ENCODE measurements around the gene TEKTIP1.
"Not testable (repeated sequence)": the region's sequence is repeated elsewhere in the genome, so short reads cannot be mapped to it uniquely, and the experiment has no call there.

The TEKTIP1 gene

GRCh38 chr19:3523361-3524077, 15.5 kb upstream of the TEKTIP1 start:
- DNase-seq (ENCODE audit: low read depth, low spot score), result no peak

- no peak for DNase-seq (ENCODE audit: low read depth, low spot score)
Measured at GRCh38 chr19:3524078-3524842, 14.7 kb upstream of the TEKTIP1 start.

DNA sequence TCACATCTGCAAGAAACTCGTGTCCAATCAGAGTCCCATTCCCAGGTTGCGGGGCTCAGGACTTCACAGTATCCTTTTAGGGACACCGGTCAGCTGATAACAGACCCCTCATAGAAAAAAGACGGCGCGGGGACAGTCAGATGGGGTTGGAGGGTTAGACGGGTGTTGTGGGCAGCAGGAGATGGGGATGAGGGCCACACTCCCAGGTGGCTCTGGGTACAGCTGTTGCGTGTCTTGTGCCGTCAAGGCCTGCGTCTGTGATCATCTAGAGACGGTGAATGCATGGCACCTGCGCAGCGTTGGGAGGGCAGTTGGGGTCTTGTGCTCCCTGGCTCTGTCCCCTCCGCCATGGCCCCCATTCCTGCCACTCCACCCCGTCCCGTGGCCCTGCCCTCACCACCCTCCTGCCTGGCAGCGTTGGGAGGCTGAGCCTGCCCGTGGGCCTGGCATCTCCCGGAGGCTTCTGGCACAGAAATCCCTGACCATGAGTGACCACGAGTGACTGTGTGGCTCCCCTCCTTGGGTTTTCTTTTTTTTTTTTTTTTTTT, 14.0 kb upstream of the TEKTIP1 start:
- no peak for DNase-seq (ENCODE audit: low read depth, low spot score)

GRCh38 chr19:3526507-3527237, 12.3 kb upstream of the TEKTIP1 start:
- DNase-seq (ENCODE audit: low read depth, low spot score), result no peak

DNA sequence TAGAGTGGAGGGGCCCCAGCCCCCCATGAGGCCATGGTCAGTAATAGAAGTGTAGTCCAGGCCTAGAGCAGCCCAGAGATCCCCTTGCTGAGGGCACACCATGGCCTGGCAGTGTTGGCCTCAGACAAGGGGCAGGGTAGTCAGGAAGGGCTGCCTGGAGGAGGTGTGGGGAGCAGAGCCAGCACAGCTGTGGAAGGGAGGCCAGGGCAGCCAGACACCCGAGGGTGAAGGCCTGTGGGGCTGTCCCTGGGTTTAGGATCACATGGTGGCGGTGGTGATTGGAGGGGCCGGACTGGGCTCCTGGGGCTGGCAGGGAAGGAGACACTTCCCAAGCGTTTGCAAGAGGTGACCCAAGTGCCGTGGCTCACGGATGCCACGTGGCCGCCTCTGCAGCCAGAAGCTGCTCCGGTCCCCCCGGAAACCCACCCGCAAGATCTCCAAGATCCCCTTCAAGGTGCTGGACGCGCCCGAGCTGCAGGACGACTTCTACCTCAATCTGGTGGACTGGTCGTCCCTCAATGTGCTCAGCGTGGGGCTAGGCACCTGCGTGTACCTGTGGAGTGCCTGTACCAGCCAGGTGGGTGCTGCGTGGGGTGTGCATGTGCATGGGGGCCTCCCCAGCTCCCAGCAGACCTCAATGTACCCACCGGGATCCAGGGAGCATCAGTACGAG, 11.6 kb upstream of the TEKTIP1 start:
- no peak for DNase-seq (ENCODE audit: low read depth, low spot score)

DNA sequence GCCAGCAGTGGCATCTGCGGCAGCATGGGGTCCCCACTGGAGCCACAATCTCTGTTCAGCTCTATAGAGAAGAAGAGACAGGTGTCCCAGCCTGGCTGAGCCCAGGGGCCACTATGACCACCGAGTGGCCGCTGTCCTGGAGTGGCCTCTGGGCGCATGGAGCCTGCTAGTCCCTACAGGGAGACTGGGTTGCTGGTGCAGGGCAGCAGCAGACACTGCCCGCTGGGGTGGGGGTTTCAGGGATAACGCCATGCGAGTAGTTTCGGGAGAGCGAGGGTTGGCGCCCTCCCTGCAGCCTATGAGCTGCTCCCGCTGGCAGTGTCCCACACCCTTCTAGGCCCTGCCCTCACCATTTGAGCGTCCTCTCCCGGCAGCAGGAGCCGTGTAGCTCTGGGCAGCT, 10.9 kb upstream of the TEKTIP1 start:
- no peak for DNase-seq (ENCODE audit: low read depth, low spot score)

DNA sequence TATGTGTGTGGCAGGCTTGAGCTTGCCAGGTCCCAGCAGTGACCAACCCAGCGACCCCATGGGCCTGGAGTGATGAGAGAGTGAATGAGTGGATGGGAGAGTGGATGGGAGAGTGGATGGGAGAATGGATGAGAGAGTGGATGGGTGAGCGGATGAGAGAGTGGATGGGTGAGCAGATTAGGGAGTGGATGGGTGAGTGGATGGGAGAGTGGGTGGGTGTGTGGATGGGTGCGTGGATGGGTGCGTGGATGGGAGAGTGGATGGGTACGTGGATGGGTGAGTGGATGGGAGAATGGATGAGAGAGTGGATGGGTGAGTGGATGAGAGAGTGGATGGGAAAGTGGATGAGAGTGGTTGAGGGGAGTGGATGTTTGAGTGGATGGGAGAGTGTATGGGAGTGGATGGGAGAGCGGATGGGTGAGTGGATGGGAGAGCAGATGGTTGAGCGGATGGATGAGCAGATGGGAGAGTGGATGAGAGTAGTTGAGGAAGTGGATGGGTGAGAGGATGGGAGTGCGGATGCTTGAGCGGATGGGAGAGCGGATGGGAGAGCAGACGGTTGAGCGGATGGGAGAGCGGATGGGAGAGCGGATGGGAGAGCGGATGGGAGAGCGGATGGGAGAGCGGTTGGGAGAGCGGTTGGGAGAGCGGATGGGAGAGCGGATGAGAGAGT, 10.3 kb upstream of the TEKTIP1 start:
- no peak for DNase-seq (ENCODE audit: low read depth, low spot score)

- DNase-seq (ENCODE audit: low read depth, low spot score), result not testable (repeated sequence)
Measured at GRCh38 chr19:3529299-3529698, 9.7 kb upstream of the TEKTIP1 start.

DNA sequence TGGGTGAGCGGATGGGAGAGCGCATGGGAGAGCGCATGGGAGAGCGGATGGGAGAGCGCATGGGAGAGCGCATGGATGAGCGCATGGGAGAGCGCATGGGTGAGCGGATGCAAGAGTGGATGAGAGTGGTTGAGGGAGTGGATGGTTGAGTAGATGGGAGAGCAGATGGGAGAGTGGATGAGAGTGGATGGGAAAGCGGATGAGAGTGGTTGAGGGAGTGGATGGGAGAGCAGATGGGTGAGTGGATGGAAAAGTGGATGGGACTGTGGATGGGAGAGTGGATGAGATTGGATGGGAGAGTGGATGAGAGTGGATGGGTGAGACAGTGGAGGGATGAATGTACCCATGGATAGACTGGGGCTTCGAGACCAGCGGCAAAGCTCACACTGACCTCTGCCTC, 8.6 kb upstream of the TEKTIP1 start:
- DNase-seq (ENCODE audit: low read depth, low spot score), result no peak

DNA sequence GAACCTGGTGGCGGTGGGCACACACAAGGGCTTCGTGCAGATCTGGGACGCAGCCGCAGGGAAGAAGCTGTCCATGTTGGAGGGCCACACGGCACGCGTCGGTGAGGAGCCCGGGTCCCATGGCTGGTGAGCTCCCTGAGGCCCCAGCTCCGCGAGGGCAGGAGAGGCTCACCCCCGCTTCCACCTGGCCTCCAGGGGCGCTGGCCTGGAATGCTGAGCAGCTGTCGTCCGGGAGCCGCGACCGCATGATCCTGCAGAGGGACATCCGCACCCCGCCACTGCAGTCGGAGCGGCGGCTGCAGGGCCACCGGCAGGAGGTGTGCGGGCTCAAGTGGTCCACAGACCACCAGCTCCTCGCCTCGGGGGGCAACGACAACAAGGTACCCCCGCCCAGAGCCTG, 7.3 kb upstream of the TEKTIP1 start:
- DNase-seq (ENCODE audit: low read depth, low spot score), result no peak

DNA sequence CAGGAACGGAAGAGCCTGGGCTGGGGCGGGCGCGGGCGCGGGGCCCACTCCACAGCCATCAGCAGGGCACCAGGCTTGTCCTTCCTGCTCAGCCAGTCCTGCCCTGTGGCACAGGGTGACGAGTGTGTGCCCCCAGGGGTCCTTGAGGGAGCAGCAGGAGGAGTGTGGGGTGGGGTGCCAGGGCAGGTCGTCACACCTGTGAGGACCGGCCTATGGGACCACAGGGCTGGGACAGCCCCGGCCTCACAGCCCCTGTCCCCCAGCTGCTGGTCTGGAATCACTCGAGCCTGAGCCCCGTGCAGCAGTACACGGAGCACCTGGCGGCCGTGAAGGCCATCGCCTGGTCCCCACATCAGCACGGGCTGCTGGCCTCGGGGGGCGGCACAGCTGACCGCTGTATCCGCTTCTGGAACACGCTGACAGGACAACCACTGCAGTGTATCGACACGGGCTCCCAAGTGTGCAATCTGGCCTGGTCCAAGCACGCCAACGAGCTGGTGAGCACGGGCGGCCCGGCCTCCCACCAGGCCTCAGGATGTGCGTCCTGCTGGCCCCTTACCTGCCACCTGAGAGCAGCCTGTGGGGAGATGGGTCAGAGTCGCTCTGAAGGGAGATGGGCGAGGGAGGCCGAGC, 6.7 kb upstream of the TEKTIP1 start:
- DNase-seq (ENCODE audit: low read depth, low spot score), result no peak

DNA sequence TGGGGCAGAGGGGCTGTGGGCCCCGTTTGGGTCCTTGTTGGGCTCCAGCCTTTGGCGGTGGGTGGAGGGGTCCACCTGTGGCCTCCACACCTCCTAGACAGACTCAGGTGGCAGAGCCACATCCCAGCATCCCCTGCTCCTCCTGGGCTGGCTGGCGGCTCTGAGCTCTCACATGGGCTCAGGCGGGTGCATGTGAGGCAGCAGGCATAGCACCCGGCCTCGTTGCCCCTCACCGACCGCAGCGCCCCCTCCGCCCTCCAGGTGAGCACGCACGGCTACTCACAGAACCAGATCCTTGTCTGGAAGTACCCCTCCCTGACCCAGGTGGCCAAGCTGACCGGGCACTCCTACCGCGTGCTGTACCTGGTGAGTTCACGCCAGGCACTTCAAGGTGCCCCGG, 5.9 kb upstream of the TEKTIP1 start:
- DNase-seq (ENCODE audit: low read depth, low spot score), result no peak

GRCh38 chr19:3533563-3534216, 5.3 kb upstream of the TEKTIP1 start:
- no peak for DNase-seq (ENCODE audit: low read depth, low spot score)

DNA sequence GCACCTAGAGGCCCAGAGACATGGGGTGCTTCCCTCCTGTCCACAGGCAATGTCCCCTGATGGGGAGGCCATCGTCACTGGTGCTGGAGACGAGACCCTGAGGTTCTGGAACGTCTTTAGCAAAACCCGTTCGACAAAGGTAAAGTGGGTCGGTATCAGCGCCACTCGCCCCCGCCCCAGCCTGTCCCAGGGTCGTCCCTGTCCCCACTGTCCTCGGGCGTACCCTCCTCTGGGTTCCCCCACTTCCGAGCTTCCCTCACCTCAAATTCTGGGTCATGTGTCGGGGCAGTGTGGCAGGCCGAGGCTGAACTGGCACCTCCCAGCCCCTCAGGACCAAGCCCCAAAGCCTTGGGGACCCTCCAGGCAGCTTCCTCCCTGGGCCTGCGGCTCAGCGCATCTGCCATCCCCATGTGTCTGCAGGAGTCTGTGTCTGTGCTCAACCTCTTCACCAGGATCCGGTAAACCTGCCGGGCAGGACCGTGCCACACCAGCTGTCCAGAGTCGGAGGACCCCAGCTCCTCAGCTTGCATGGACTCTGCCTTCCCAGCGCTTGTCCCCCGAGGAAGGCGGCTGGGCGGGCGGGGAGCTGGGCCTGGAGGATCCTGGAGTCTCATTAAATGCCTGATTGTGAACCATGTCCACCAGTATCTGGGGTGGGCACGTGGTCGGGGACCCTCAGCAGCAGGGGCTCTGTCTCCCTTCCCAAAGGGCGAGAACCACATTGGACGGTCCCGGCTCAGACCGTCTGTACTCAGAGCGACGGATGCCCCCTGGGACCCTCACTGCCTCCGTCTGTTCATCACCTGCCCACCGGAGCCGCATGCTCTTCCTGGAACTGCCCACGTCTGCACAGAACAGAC, 4.4 kb upstream of the TEKTIP1 start:
- DNase-seq (ENCODE audit: low read depth, low spot score), result no peak

DNA sequence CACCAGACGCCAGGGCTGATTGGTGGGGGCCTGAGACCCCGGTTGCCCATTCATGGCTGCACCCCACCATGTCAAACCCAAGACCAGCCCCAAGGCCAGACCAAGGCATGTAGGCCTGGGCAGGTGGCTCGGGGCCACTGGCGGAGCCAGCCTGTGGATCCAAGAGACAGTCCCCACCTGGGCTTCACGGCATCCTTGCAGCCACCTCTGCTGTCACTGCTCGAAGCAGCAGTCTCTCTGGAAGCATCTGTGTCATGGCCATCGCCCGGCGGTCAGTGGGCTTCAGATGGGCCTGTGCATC, 3.8 kb upstream of the TEKTIP1 start:
- no peak for DNase-seq (ENCODE audit: low read depth, low spot score)

GRCh38 chr19:3535563-3535965, 3.4 kb upstream of the TEKTIP1 start:
- DNase-seq (ENCODE audit: low read depth, low spot score), result no peak

- no peak for DNase-seq (ENCODE audit: low read depth, low spot score)
Measured at GRCh38 chr19:3535981-3536380, 3.0 kb upstream of the TEKTIP1 start.

GRCh38 chr19:3536429-3537100, 2.4 kb upstream of the TEKTIP1 start:
- no peak for DNase-seq (ENCODE audit: low read depth, low spot score)

GRCh38 chr19:3537101-3537437, 1.9 kb upstream of the TEKTIP1 start:
- DNase-seq (ENCODE audit: low read depth, low spot score), result no peak
